Activated CD4-positive, alpha-beta T cell treated with anti-CD3 and anti-CD28 coated beads, Interleukin-2, amount 10 ng/mL, durations not matched to agents 24 days and 14 days (primary cell): ENCODE results near the gene MRPL40. TPM values are rescaled to one million over a fixed set of nuclear protein-coding genes. Genes with fewer than 3 reads are reported as not detected.
A peak's percentile ranks its signal among the peaks of the same experiment; 100 is the strongest.

Source experiments
- DNase-seq: peaks from one replicate; pipeline ENCODE4 v3.0.0; 2022
- H3K27ac Mint-ChIP-seq: one replicate; pipeline ENCODE4 v1.8.0; 2022; ENCODE audit warnings: mild to moderate bottlenecking, mixed read lengths
- H3K27me3 Mint-ChIP-seq: one replicate; pipeline ENCODE4 v1.8.0; 2022; ENCODE audit warnings: mixed read lengths
- H3K36me3 Mint-ChIP-seq: one replicate; pipeline ENCODE4 v1.8.0; 2022; ENCODE audit warnings: low read depth, mild to moderate bottlenecking, mixed read lengths
- H3K4me1 Mint-ChIP-seq: one replicate; pipeline ENCODE4 v1.8.0; 2021; ENCODE audit warnings: mixed read lengths
- H3K4me3 Mint-ChIP-seq: one replicate; pipeline ENCODE4 v1.8.0; 2022; ENCODE audit warnings: mild to moderate bottlenecking, moderate library complexity, mixed read lengths
- H3K9me3 Mint-ChIP-seq: one replicate; pipeline ENCODE4 v1.8.0; 2021; ENCODE audit warnings: mixed read lengths
- intact Hi-C: fragments of 100-400 bp; cut with micrococcal nuclease; formaldehyde crosslinking; loops from one replicate; pipeline ENCODE4 v1.15.1; 2023
- total RNA-seq: library from RNA; stranded (reverse); gene quantifications from 2 replicates; pipeline ENCODE4 v1.2.3, GENCODE V29; 2022

Gene MRPL40
- total RNA-seq, 1 donor from 2014 or later, result 37.6 TPM

DNA sequence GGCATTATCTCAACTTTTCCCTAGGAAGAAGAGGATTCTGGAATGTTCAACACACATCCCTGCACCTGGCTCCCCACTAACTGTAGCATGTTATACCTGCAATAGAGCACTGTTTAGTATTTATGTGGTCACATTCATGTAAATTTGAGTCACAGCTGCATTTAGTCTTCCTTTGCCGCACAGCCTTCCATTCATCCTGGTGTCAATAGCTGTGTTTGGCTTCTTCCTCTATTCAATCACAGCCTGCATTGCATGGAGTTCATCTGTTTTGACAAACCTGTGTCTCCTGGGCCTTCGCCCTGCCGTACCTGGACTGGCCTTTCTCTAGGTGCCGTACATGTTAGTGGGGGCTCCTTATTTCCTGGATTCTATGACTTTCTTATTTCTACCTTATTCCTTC lies 19.2 kb downstream of the MRPL40 start:
- Mint-ChIP-seq H3K27ac (no peak overlapping the region), H3K4me3 (no peak overlapping the region)

GRCh38 chr22:19453718-19454117 lies 21.4 kb downstream of the MRPL40 start:
- no peak overlapping the region for H3K27ac Mint-ChIP-seq
- no peaks in the 10 kb centered on the region for H3K9me3 Mint-ChIP-seq
- H3K4me1 Mint-ChIP-seq, result peaks cover 8% of the 10 kb centered on the region
- DNase-seq, result no peak
- intact Hi-C loops, result no loop called here
- H3K27me3 Mint-ChIP-seq, result no peaks in the 10 kb centered on the region
- H3K4me3 Mint-ChIP-seq, result no peak overlapping the region
- peaks cover 45% of the 10 kb centered on the region for H3K36me3 Mint-ChIP-seq

More for the DNA sequence above, 19.2 kb downstream of the MRPL40 start:
- Mint-ChIP-seq H3K36me3 (peaks cover 43% of the 10 kb centered on the region), H3K27me3 (no peaks in the 10 kb centered on the region), H3K4me1 (peaks cover 18% of the 10 kb centered on the region), H3K9me3 (no peaks in the 10 kb centered on the region)
- intact Hi-C loops, result no loop called here
- no peak for DNase-seq

DNA sequence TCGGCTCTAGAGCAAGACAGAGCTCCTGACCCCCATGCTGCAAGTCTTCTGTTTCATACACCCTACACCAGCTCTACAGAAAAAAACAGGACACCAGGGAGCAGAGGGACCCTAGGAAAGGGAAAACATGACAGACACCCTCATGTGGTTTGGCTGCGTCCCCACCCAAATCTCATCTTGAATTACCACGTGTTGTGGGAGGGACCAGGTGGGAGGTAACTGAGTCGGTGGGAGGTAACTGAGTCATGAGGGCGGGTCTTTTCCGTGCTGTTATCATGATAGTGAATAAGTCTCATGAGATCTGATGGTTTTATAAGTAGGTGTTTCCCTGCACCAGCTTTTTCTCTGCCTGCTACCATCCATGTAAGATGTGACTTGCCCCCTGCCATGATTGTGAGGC lies 21.8 kb downstream of the MRPL40 start:
- Mint-ChIP-seq H3K4me1 (peaks cover 6% of the 10 kb centered on the region), H3K27ac (no peak overlapping the region), H3K27me3 (no peaks in the 10 kb centered on the region), H3K9me3 (no peaks in the 10 kb centered on the region), H3K4me3 (no peak overlapping the region), H3K36me3 (peaks cover 45% of the 10 kb centered on the region)
- intact Hi-C loops, result no loop called here
- no peak for DNase-seq

- H3K9me3 Mint-ChIP-seq, result no peaks in the 10 kb centered on the region
- no peaks in the 10 kb centered on the region for H3K27me3 Mint-ChIP-seq
- no peak overlapping the region for H3K4me3 Mint-ChIP-seq
- peaks cover 46% of the 10 kb centered on the region for H3K36me3 Mint-ChIP-seq
- peaks cover 2% of the 10 kb centered on the region for H3K4me1 Mint-ChIP-seq
- peak overlapping the region; percentile 42 for H3K27ac Mint-ChIP-seq
- intact Hi-C loops, result no loop called here
- DNase-seq, result no peak
These were observed 22.7 kb downstream of the MRPL40 start for GRCh38 chr22:19455033-19455432.

DNA sequence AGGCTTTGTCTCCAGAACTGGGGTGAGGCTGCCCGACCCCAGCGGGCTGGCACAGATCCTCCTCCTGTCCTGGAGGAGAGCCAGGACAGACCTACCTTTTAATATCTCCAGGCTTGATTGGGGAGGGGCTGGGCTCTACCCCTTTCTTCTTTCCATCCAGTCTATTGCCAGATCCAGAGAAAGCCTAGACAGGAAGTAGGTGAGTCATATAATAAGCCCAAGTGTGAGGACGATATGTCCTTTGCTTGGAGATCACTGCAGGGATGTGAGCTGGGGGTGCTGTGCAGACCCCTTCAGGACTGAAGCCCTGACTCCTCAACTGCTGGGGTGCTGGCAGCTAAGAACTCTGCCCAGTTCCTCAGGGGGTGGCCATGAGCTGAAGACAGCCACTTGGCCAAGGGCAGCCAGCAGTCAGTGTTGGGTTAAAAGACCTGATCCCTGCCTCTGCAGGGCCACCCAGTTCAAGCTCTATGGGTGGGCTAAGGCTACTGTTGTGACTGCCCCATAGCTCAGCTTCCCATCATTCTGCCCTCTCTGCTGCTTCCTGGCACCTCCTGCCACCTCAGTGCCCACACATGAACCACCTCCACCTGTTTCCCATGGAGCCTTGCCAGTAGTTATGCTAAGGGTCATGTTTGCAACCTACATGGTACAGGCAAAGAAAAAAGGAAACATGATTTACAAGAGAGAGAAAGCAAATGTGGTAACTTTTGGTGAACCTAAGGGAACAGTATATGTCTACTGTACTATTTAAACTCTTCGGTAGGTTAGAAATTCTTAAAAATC lies 23.4 kb downstream of the MRPL40 start:
- DNase-seq, result no peak
- Mint-ChIP-seq H3K27ac (peak overlapping the region; percentile 51), H3K4me3 (no peak overlapping the region), H3K27me3 (no peaks in the 10 kb centered on the region), H3K9me3 (no peaks in the 10 kb centered on the region), H3K4me1 (peaks cover 2% of the 10 kb centered on the region), H3K36me3 (peaks cover 47% of the 10 kb centered on the region)
- intact Hi-C loops, result no loop called here

- Mint-ChIP-seq H3K27me3 (no peaks in the 10 kb centered on the region), H3K36me3 (peaks cover 52% of the 10 kb centered on the region), H3K4me1 (peaks cover 2% of the 10 kb centered on the region), H3K27ac (peak overlapping the region; percentile 51), H3K9me3 (no peaks in the 10 kb centered on the region), H3K4me3 (no peak overlapping the region)
- no peak for DNase-seq
- intact Hi-C loops, result no loop called here
These were observed 24.2 kb downstream of the MRPL40 start for GRCh38 chr22:19456541-19456940.

GRCh38 chr22:19457828-19458428 lies 25.6 kb downstream of the MRPL40 start:
- H3K4me3 Mint-ChIP-seq, result no peak overlapping the region
- no peak overlapping the region for H3K27ac Mint-ChIP-seq
- no peak for DNase-seq
- no peaks in the 10 kb centered on the region for H3K27me3 Mint-ChIP-seq
- peaks cover 49% of the 10 kb centered on the region for H3K36me3 Mint-ChIP-seq
- H3K4me1 Mint-ChIP-seq, result peaks cover 2% of the 10 kb centered on the region
- intact Hi-C loops, result no loop called here
- H3K9me3 Mint-ChIP-seq, result no peaks in the 10 kb centered on the region

DNA sequence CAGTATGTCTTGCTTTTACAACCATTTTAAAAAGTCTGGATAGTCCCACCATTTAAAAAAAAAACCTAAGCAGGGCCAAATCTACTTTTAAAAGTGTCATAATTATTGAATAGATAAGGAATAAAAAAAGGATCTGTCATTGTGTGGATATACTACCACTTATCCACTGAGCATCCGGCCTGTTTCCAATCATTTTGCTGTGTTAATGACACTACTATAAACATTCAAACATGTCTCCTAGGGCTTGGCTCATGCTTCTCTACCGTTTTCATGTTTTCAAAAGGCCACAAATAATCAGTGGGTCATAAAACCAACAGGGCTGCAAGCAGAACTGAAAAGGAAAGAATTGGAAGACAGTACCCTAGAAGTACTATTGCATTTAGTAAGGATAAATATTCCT lies 27.7 kb downstream of the MRPL40 start:
- Mint-ChIP-seq H3K9me3 (no peaks in the 10 kb centered on the region), H3K27me3 (no peaks in the 10 kb centered on the region), H3K27ac (no peak overlapping the region), H3K4me3 (no peak overlapping the region), H3K4me1 (peaks cover 1% of the 10 kb centered on the region), H3K36me3 (peaks cover 47% of the 10 kb centered on the region)
- no peak for DNase-seq
- intact Hi-C loops, result no loop called here

DNA sequence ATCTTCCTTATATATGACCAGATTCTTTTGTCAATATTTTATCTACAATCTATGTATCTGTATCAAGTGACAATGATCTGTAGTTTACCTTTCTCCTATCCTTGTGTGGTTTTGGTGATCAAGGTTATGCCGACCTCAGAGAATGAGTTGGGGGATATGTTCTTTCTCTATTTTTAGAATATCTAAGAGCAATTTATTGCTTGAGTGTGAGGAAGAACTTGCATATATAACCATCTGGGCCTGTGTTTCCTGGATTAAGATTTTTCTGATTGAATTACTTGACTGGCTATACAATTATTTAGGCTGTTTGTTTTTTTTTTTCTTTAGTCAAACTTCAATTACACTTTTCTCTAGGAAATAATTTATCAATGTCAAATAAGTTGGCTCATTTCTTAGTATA lies 29.2 kb downstream of the MRPL40 start:
- peaks cover 46% of the 10 kb centered on the region for H3K36me3 Mint-ChIP-seq
- no peaks in the 10 kb centered on the region for H3K9me3 Mint-ChIP-seq
- H3K27me3 Mint-ChIP-seq, result no peaks in the 10 kb centered on the region
- no peak for DNase-seq
- no peak overlapping the region for H3K27ac Mint-ChIP-seq
- no peak overlapping the region for H3K4me3 Mint-ChIP-seq
- peaks cover 1% of the 10 kb centered on the region for H3K4me1 Mint-ChIP-seq
- intact Hi-C loops, result no loop called here

DNA sequence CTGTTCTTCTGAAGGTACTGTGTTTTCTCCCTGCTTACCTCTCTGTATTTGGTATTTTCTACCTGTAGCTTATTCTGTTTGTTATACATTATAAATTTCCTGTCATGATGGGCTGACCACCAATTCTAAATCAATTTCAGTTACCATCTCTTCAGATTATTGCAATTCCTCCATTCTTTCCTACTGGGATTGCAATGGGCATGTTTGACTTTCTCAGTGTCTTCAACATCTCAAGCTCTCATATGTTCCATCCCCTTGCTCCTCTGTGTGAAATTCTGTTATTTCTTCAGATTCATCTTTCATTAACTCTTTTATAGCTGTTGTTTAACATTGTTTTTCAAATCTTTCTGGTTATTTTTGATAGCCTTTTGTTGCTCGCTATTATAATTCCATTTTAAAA lies 30.7 kb downstream of the MRPL40 start:
- no peak overlapping the region for H3K4me3 Mint-ChIP-seq
- intact Hi-C loops, result no loop called here
- H3K27me3 Mint-ChIP-seq, result no peaks in the 10 kb centered on the region
- no peak overlapping the region for H3K27ac Mint-ChIP-seq
- peaks cover 1% of the 10 kb centered on the region for H3K4me1 Mint-ChIP-seq
- H3K36me3 Mint-ChIP-seq, result peaks cover 48% of the 10 kb centered on the region
- no peaks in the 10 kb centered on the region for H3K9me3 Mint-ChIP-seq
- no peak for DNase-seq

DNA sequence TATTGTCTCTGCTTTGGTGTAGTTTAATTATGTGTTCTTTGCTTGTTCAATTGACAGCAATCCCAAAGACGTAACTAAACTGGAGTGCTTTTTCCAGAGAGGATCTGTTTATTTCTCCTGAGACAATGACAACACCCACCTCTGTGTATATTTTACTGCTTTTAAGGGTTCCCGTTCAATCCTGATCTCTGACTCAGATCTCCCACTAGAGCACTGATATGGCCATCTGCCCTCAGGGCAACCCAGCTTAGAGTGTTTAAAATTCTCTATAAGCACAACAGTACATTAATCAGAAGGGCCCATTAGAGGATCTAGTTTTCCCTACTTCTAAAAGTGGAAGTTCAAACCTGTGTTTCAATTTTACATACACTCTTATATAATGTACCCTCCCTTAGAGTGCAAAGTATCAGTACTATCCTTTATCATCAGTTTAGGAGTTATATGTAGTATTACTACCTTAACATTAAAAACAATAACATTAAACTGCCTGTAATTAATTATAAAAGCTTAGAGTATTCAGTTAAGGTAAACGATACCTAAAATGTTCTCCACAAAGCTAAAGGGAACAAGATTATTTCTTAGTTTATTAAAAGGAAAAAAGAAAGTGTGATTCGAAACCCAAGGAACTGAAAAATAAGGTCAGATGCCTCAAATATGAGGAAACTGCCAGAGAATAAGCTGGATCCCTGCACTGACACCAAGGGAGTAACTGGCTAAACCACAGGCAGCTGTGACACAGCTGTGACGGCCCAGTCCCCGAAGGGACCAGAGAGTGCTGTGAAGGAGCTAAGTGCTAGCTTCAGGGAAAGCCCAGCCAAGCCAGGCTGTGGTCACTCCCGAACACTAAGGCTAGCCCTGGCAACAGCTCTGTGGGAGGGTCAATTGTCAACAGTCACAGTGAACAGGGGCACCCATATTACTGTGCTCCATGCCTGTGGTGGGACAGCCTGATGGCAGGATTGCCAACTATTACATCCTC lies 31.4 kb downstream of the MRPL40 start:
- Mint-ChIP-seq H3K36me3 (peaks cover 54% of the 10 kb centered on the region), H3K4me1 (peaks cover 1% of the 10 kb centered on the region)

DNA sequence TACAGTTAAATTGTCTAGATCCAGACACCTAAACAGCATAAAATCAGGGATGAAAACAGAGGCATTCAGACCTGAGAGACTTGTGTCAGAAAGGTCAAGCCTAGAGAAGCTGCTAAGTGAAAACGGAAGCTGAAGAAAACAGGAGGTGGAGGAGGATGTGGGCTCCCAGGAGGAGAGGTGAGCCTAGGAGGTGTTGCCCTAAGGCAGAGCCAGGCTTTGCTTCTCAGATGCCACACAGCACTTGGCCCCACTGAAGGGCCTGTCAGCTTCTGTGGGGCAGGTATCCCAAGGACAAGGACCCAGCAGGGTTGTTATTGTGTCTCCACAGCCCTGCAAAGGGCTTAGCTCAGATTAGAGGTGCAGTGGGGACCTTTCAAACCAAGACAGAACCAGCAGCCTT lies 32.2 kb downstream of the MRPL40 start:
- Mint-ChIP-seq H3K4me3 (no peak overlapping the region), H3K27ac (peak overlapping the region; percentile 25)

More for the DNA sequence above, 31.4 kb downstream of the MRPL40 start:
- H3K27ac Mint-ChIP-seq, result peak overlapping the region; percentile 25
- H3K4me3 Mint-ChIP-seq, result no peak overlapping the region
- no peaks in the 10 kb centered on the region for H3K9me3 Mint-ChIP-seq
- DNase-seq, result no peak
- intact Hi-C loops, result no loop called here
- H3K27me3 Mint-ChIP-seq, result no peaks in the 10 kb centered on the region

GRCh38 chr22:19464975-19465374 lies 32.6 kb downstream of the MRPL40 start:
- H3K4me1 Mint-ChIP-seq, result peaks cover 1% of the 10 kb centered on the region
- H3K27ac Mint-ChIP-seq, result no peak overlapping the region
- H3K27me3 Mint-ChIP-seq, result no peaks in the 10 kb centered on the region
- H3K36me3 Mint-ChIP-seq, result peaks cover 62% of the 10 kb centered on the region
- H3K4me3 Mint-ChIP-seq, result no peak overlapping the region
- H3K9me3 Mint-ChIP-seq, result no peaks in the 10 kb centered on the region
- intact Hi-C loops, result no loop called here
- DNase-seq, result no peak

More for the DNA sequence above, 32.2 kb downstream of the MRPL40 start:
- H3K36me3 Mint-ChIP-seq, result peaks cover 60% of the 10 kb centered on the region
- H3K9me3 Mint-ChIP-seq, result no peaks in the 10 kb centered on the region
- H3K27me3 Mint-ChIP-seq, result no peaks in the 10 kb centered on the region
- H3K4me1 Mint-ChIP-seq, result peaks cover 1% of the 10 kb centered on the region
- intact Hi-C loops, result no loop called here
- no peak for DNase-seq
